ACC112 (cell line): ENCODE data around the gene MED6.

Source experiments
- H2AFZ ChIP-seq: fragments of 200-600 bp; sonication (generic); one replicate; pipeline ENCODE4 v1.6.0; 2017; ENCODE audit warnings: antibody characterized with exemption, low read length; ENCODE audit not compliant: unreplicated experiment
- H3K27ac ChIP-seq: fragments of 200-600 bp; sonication (generic); 2 replicates; pipeline ENCODE4 v1.5.1; 2014; ENCODE audit warnings: low read depth, mild to moderate bottlenecking, antibody characterized with exemption, low read length, moderate library complexity
- H3K27me3 ChIP-seq: fragments of 200-600 bp; sonication (generic); 2 replicates; pipeline ENCODE4 v1.6.1; 2014; ENCODE audit warnings: mild to moderate bottlenecking, antibody characterized with exemption, low read length, moderate library complexity, mixed read lengths; ENCODE audit not compliant: insufficient read depth
- H3K36me3 ChIP-seq: fragments of 200-600 bp; sonication (generic); 2 replicates; pipeline ENCODE4 v1.6.1; 2016; ENCODE audit warnings: mild to moderate bottlenecking, antibody characterized with exemption, low read length, moderate library complexity, mixed read lengths; ENCODE audit not compliant: insufficient read depth
- H3K4me1 ChIP-seq: fragments of 200-600 bp; sonication (generic); one replicate; pipeline ENCODE4 v1.6.1; 2016; ENCODE audit warnings: low read length, mixed read lengths; ENCODE audit not compliant: insufficient read depth, unreplicated experiment, control insufficient read depth
- H3K4me3 ChIP-seq: fragments of 200-600 bp; sonication (generic); 2 replicates; pipeline ENCODE4 v1.5.1; 2014; ENCODE audit warnings: mild to moderate bottlenecking, low read depth, low read length
- H3K79me2 ChIP-seq: fragments of 200-600 bp; sonication (generic); one replicate; pipeline ENCODE4 v1.6.0; 2016; ENCODE audit warnings: low read length; ENCODE audit not compliant: control insufficient read depth, unreplicated experiment, insufficient read depth

MED6 gene

GRCh38 chr14:70635971-70636595 lies 35.6 kb upstream of the MED6 start:
- H3K79me2 ChIP-seq, result no peaks in the 10 kb centered on the region
- H3K4me3 ChIP-seq, result no peak overlapping the region
- no peaks in the 10 kb centered on the region for H3K36me3 ChIP-seq
- no peaks in the 10 kb centered on the region for H3K4me1 ChIP-seq
- no peak overlapping the region for H3K27ac ChIP-seq
- no peak overlapping the region for H2AFZ ChIP-seq
- peaks cover 86% of the 10 kb centered on the region for H3K27me3 ChIP-seq

DNA sequence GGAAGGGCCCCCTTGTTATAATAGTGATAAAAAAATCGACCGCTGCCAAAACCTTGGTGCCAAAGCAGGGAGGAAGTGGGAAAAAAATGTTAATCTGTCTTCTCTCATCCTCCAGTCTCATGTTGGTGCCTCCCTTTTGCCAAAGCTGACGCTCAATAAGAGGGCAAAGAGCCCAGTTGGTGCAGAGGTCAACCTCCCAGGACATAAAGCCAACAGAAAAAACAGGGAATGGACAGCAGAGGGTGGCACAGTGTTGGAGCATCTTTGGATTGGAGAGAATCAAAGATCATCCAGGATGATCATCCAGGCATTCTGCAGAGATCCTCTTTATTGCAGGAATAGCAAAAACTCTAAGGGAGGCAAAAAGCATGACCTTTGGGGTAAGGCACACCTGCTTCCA lies 31.5 kb upstream of the MED6 start:
- Histone ChIP-seq H3K4me3 (no peak overlapping the region), H3K27ac (no peak overlapping the region), H2AFZ (no peak overlapping the region), H3K79me2 (no peaks in the 10 kb centered on the region), H3K4me1 (no peaks in the 10 kb centered on the region), H3K27me3 (peaks cover 63% of the 10 kb centered on the region), H3K36me3 (no peaks in the 10 kb centered on the region)

DNA sequence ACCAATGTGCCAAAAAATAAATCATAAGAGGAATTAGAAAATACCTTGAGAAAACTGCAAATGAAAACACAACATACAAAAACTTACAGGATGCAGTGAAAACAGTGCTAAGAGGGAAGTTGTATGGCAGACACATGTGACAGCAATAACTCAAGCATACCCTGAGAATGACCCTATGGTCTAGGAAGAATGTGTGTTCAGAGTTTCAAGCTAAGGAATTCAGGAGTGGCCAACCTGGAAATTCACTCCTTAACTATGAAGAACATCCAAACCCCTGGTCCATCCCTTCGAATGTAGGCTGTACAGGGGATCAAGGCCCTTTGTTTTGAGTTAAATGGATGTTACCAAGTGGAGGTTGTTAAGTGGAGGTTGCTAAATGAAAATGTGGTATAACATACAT lies 24.5 kb upstream of the MED6 start:
- Histone ChIP-seq H3K4me1 (no peaks in the 10 kb centered on the region), H2AFZ (no peak overlapping the region), H3K27ac (no peak overlapping the region), H3K36me3 (no peaks in the 10 kb centered on the region), H3K79me2 (no peaks in the 10 kb centered on the region), H3K27me3 (peaks cover 25% of the 10 kb centered on the region), H3K4me3 (no peak overlapping the region)

DNA sequence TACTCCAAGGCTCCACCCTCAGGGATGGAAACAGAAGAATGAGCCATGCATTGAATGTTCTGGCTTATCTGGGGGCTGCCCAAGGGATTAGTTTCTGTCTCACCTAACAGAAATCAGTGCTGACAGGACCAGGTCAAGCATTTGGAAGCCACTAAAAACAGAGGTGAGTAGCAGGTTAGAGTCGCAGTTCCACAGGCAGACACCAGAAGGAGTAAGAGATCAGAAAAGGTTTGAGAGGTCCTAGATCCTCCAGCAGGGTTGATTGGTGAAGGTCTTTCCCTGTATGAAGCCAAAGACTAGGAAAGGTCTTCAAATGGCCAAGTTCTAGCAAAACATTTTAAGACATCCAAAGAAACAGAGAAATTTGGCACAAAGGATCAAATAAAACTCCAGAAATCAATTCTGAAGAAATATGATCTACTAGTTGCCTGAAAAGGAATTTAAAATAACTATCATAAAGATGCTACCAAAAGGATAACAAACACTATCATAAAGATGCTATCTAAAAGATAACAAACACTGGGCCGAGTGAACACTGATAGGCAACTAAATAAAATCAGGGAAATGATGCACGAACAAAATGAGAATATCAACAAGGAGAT lies 21.8 kb upstream of the MED6 start:
- Histone ChIP-seq H3K79me2 (no peaks in the 10 kb centered on the region), H2AFZ (no peak overlapping the region), H3K27me3 (peaks cover 32% of the 10 kb centered on the region), H3K27ac (no peak overlapping the region), H3K4me3 (no peak overlapping the region), H3K36me3 (no peaks in the 10 kb centered on the region), H3K4me1 (no peaks in the 10 kb centered on the region)

DNA sequence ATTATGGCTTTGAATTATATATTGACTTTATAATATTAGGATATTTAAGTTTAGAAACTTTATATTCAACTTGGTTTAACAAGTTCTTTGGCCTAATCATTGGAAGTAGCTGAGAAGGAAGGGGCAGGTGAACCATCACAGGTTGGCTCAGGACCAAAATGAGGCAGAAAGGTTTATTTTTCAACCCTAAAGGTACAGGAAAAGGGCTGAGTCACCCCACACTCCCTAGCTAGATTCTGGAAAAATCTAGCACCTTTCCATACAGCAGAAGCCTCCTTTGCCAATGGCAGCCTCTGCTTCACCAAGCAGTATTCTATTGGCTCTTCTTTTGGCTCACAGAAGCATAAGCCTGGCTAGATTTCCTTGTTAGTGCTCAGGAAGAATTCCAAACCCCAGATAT lies 19.3 kb upstream of the MED6 start:
- no peaks in the 10 kb centered on the region for H3K36me3 ChIP-seq
- H3K4me3 ChIP-seq, result no peak overlapping the region
- H2AFZ ChIP-seq, result no peak overlapping the region
- no peak overlapping the region for H3K27ac ChIP-seq
- H3K4me1 ChIP-seq, result no peaks in the 10 kb centered on the region
- no peaks in the 10 kb centered on the region for H3K79me2 ChIP-seq
- H3K27me3 ChIP-seq, result peaks cover 42% of the 10 kb centered on the region

DNA sequence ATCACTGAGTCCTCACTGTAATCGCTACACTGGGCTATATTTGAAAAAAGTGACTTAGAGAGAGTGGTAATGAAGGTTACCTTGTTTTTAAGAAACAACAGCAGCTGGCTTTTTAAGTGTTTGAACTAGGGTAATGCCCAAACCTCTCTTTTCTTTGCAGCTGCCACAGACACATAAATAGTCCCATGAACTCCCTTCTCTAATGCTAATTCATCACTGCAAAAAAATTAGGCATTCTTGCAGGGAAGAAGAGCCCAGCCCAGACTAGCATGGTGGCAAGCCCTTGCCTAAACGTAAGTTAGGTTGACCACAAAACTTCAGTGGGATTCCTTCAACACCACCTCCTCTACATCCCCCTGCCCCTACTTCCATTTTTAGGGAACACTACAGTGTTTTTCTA lies 17.9 kb upstream of the MED6 start:
- no peaks in the 10 kb centered on the region for H3K4me1 ChIP-seq
- no peaks in the 10 kb centered on the region for H3K36me3 ChIP-seq
- no peak overlapping the region for H3K27ac ChIP-seq
- no peak overlapping the region for H3K4me3 ChIP-seq
- no peaks in the 10 kb centered on the region for H3K79me2 ChIP-seq
- H3K27me3 ChIP-seq, result peaks cover 42% of the 10 kb centered on the region
- H2AFZ ChIP-seq, result no peak overlapping the region

DNA sequence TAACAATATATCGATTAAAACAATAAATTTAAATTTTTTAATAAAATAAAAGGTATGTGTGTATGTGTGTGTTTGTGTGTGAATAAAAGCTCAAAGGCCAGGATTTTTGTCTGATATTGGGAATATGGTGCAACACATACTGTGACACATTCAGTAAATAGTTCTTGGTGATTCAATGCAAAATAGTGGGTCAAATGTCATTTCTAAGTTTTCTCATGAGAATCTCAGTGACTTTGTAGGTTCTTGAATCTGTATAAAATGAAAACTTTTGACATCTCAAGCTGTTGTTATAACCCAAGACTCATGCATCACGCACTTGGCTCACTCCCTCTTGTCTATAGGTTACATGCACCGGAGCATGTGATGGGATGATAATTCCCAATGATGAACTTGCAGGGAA lies 16.2 kb upstream of the MED6 start:
- Histone ChIP-seq H2AFZ (no peak overlapping the region), H3K36me3 (no peaks in the 10 kb centered on the region), H3K27ac (no peak overlapping the region), H3K4me1 (no peaks in the 10 kb centered on the region), H3K79me2 (no peaks in the 10 kb centered on the region), H3K27me3 (peaks cover 29% of the 10 kb centered on the region), H3K4me3 (no peak overlapping the region)

GRCh38 chr14:70611216-70611615 lies 10.8 kb upstream of the MED6 start:
- Histone ChIP-seq H3K79me2 (no peaks in the 10 kb centered on the region), H2AFZ (no peak overlapping the region), H3K27me3 (peaks cover 45% of the 10 kb centered on the region), H3K36me3 (no peaks in the 10 kb centered on the region), H3K4me1 (no peaks in the 10 kb centered on the region), H3K4me3 (no peak overlapping the region), H3K27ac (no peak overlapping the region)

GRCh38 chr14:70602254-70602653 lies 1.8 kb upstream of the MED6 start:
- H3K4me1 ChIP-seq, result peaks cover 14% of the 10 kb centered on the region
- no peak overlapping the region for H2AFZ ChIP-seq
- peaks cover 32% of the 10 kb centered on the region for H3K79me2 ChIP-seq
- no peaks in the 10 kb centered on the region for H3K36me3 ChIP-seq
- H3K4me3 ChIP-seq, result no peak overlapping the region
- H3K27ac ChIP-seq, result no peak overlapping the region
- H3K27me3 ChIP-seq, result peaks cover 18% of the 10 kb centered on the region; the same call in 1 of the 2 replicates

- peak overlapping the region; percentile 74 for H3K4me3 ChIP-seq
- H3K79me2 ChIP-seq, result peaks cover 41% of the 10 kb centered on the region
- H3K4me1 ChIP-seq, result peaks cover 16% of the 10 kb centered on the region
- H3K36me3 ChIP-seq, result no peaks in the 10 kb centered on the region
- H3K27ac ChIP-seq, result peak overlapping the region; percentile 44
- peak overlapping the region; percentile 73 for H2AFZ ChIP-seq
- H3K27me3 ChIP-seq, result peaks cover 15% of the 10 kb centered on the region; the same call in 1 of the 2 replicates
Measured at GRCh38 chr14:70601162-70601561, 707 bp upstream of the MED6 start.

DNA sequence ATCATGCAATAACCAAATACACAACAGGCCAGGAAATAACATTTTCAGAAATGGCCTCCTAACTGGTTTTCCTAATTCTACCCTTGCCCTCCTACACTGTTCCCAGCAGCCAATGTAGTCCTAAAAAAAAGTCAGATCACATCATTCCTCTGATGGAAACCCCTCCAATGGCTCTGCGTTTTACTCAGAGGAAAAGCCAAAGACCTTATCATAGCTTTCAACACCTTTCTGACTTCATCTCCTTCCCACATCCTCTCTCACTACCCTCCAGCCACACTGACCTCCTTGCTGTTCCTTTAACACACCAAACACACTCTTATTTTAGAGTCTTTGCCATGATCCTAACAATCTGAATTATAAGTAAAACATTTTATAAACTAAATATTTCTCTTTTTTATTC lies 1.1 kb downstream of the MED6 start:
- no peak overlapping the region for H3K27ac ChIP-seq
- H3K4me3 ChIP-seq, result peak overlapping the region; percentile 94

More for the DNA sequence above, 1.1 kb downstream of the MED6 start:
- H3K36me3 ChIP-seq, result peaks cover 3% of the 10 kb centered on the region; the same call in 1 of the 2 replicates
- H3K4me1 ChIP-seq, result peaks cover 19% of the 10 kb centered on the region
- peaks cover 8% of the 10 kb centered on the region; the same call in 1 of the 2 replicates for H3K27me3 ChIP-seq
- no peak overlapping the region for H2AFZ ChIP-seq
- H3K79me2 ChIP-seq, result peaks cover 45% of the 10 kb centered on the region
